Loucy (cell line): ENCODE data around the gene STRN3.

Experiments used
- CTCF ChIP-seq: fragments of 200-600 bp; sonication (generic); conservative IDR thresholded peaks from 2 replicates; pipeline ENCODE4 v1.5.1; 2014; ENCODE audit warnings: mild to moderate bottlenecking, antibody characterized with exemption, low read length
- EZH2phosphoT487 ChIP-seq: fragments of 200-600 bp; IDR thresholded peaks from 2 replicates; pipeline ENCODE4 v1.6.1; 2018; ENCODE audit warnings: antibody characterized with exemption, mild to moderate bottlenecking, moderate library complexity, borderline replicate concordance

GRCh38 chr14:30928462-30928861 lies 97.7 kb downstream of the STRN3 start:
- TF ChIP-seq CTCF (no peak), EZH2phosphoT487 (no peak)
